ACC112 (cell line): ENCODE measurements around the gene CACNA2D4.

Experiments used
- H2AFZ ChIP-seq: fragments of 200-600 bp; sonication (generic); one replicate; pipeline ENCODE4 v1.6.0; 2017; ENCODE audit warnings: antibody characterized with exemption, low read length; ENCODE audit not compliant: unreplicated experiment
- H3K27ac ChIP-seq: fragments of 200-600 bp; sonication (generic); 2 replicates; pipeline ENCODE4 v1.5.1; 2014; ENCODE audit warnings: low read depth, mild to moderate bottlenecking, antibody characterized with exemption, low read length, moderate library complexity
- H3K27me3 ChIP-seq: fragments of 200-600 bp; sonication (generic); 2 replicates; pipeline ENCODE4 v1.6.1; 2014; ENCODE audit warnings: mild to moderate bottlenecking, antibody characterized with exemption, low read length, moderate library complexity, mixed read lengths; ENCODE audit not compliant: insufficient read depth
- H3K36me3 ChIP-seq: fragments of 200-600 bp; sonication (generic); 2 replicates; pipeline ENCODE4 v1.6.1; 2016; ENCODE audit warnings: mild to moderate bottlenecking, antibody characterized with exemption, low read length, moderate library complexity, mixed read lengths; ENCODE audit not compliant: insufficient read depth
- H3K4me1 ChIP-seq: fragments of 200-600 bp; sonication (generic); one replicate; pipeline ENCODE4 v1.6.1; 2016; ENCODE audit warnings: low read length, mixed read lengths; ENCODE audit not compliant: insufficient read depth, unreplicated experiment, control insufficient read depth
- H3K4me3 ChIP-seq: fragments of 200-600 bp; sonication (generic); 2 replicates; pipeline ENCODE4 v1.5.1; 2014; ENCODE audit warnings: mild to moderate bottlenecking, low read depth, low read length
- H3K79me2 ChIP-seq: fragments of 200-600 bp; sonication (generic); one replicate; pipeline ENCODE4 v1.6.0; 2016; ENCODE audit warnings: low read length; ENCODE audit not compliant: control insufficient read depth, unreplicated experiment, insufficient read depth

CACNA2D4 gene

GRCh38 chr12:1908758-1909157 lies 9.7 kb downstream of the CACNA2D4 start:
- no peaks in the 10 kb centered on the region for H3K79me2 ChIP-seq
- H3K36me3 ChIP-seq: no peaks in the 10 kb centered on the region
- peaks cover 10% of the 10 kb centered on the region; the same call in 1 of the 2 replicates for H3K27me3 ChIP-seq
- no peak overlapping the region for H3K4me3 ChIP-seq
- no peak overlapping the region for H3K27ac ChIP-seq
- H3K4me1 ChIP-seq: no peaks in the 10 kb centered on the region
- no peak overlapping the region for H2AFZ ChIP-seq

- Histone ChIP-seq H2AFZ (no peak overlapping the region), H3K4me1 (no peaks in the 10 kb centered on the region), H3K79me2 (no peaks in the 10 kb centered on the region), H3K27ac (no peak overlapping the region), H3K36me3 (no peaks in the 10 kb centered on the region), H3K4me3 (no peak overlapping the region), H3K27me3 (peaks cover 10% of the 10 kb centered on the region; the same call in 1 of the 2 replicates)
These were observed 10.5 kb downstream of the CACNA2D4 start for GRCh38 chr12:1907652-1908611.

DNA sequence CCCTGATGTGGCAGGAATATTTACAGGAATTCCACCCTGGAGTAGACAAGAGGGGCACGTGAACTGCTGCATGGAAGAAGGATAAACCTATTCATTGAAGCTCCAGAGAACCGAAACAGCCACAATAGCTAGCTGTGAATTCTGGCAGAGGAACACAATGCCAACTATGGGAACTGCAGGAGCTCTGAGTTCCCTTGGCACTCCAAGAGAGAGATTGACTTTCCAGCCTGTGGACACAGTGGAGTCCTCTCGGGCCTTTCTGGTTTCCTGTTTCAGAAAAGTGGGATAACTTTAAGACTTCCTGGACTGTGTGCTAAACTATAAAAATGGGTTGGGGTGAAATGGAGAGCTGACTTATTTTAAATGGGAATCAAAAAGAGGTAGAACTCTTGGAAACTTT lies 11.9 kb downstream of the CACNA2D4 start:
- H3K4me3 ChIP-seq: no peak overlapping the region
- no peaks in the 10 kb centered on the region for H3K36me3 ChIP-seq
- no peaks in the 10 kb centered on the region for H3K79me2 ChIP-seq
- H3K27me3 ChIP-seq: peaks cover 16% of the 10 kb centered on the region; the same call in 1 of the 2 replicates
- no peak overlapping the region for H2AFZ ChIP-seq
- H3K4me1 ChIP-seq: no peaks in the 10 kb centered on the region
- H3K27ac ChIP-seq: no peak overlapping the region

GRCh38 chr12:1904875-1905274 lies 13.6 kb downstream of the CACNA2D4 start:
- no peaks in the 10 kb centered on the region for H3K79me2 ChIP-seq
- H3K27me3 ChIP-seq: peaks cover 29% of the 10 kb centered on the region
- H3K4me3 ChIP-seq: no peak overlapping the region
- no peak overlapping the region for H3K27ac ChIP-seq
- no peaks in the 10 kb centered on the region for H3K4me1 ChIP-seq
- H3K36me3 ChIP-seq: no peaks in the 10 kb centered on the region
- no peak overlapping the region for H2AFZ ChIP-seq

DNA sequence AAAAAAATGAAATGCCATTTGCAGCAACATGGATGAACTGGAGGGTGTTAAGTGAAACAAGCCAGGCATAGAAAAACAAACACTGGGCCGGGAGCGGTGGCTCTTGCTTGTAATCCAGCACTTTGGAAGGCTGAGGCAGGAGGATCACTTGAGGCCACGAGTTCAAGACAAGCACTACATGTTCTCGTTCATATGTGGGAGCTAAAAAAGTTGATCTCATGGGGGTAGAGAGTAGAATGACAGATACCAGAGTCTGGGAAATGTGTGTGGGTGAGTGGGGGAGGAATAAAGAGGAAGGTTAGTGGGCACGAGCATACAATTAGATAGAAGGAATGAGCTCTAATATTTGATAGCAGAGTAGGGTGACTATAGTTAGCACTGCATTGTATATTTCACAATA lies 21.5 kb downstream of the CACNA2D4 start:
- Histone ChIP-seq H3K79me2 (no peaks in the 10 kb centered on the region), H2AFZ (no peak overlapping the region), H3K27me3 (peaks cover 85% of the 10 kb centered on the region), H3K4me3 (no peak overlapping the region), H3K36me3 (no peaks in the 10 kb centered on the region), H3K4me1 (no peaks in the 10 kb centered on the region), H3K27ac (no peak overlapping the region)

GRCh38 chr12:1890810-1891209 lies 27.6 kb downstream of the CACNA2D4 start:
- Histone ChIP-seq H3K79me2 (no peaks in the 10 kb centered on the region), H3K36me3 (no peaks in the 10 kb centered on the region), H3K4me3 (no peak overlapping the region), H3K27me3 (peaks cover 76% of the 10 kb centered on the region), H2AFZ (no peak overlapping the region), H3K4me1 (no peaks in the 10 kb centered on the region), H3K27ac (no peak overlapping the region)

- no peak overlapping the region for H3K27ac ChIP-seq
- no peaks in the 10 kb centered on the region for H3K79me2 ChIP-seq
- H2AFZ ChIP-seq: no peak overlapping the region
- no peaks in the 10 kb centered on the region for H3K4me1 ChIP-seq
- H3K27me3 ChIP-seq: peaks cover 79% of the 10 kb centered on the region
- no peak overlapping the region for H3K4me3 ChIP-seq
- no peaks in the 10 kb centered on the region for H3K36me3 ChIP-seq
These were observed 28.2 kb downstream of the CACNA2D4 start for GRCh38 chr12:1890119-1890703.

- Histone ChIP-seq H3K4me1 (no peaks in the 10 kb centered on the region), H3K4me3 (no peak overlapping the region), H3K27me3 (peaks cover 80% of the 10 kb centered on the region), H3K27ac (no peak overlapping the region), H3K36me3 (no peaks in the 10 kb centered on the region), H3K79me2 (no peaks in the 10 kb centered on the region), H2AFZ (no peak overlapping the region)
These were observed 29.5 kb downstream of the CACNA2D4 start for GRCh38 chr12:1888923-1889322.

- Histone ChIP-seq H3K79me2 (no peaks in the 10 kb centered on the region), H2AFZ (no peak overlapping the region), H3K27ac (no peak overlapping the region), H3K4me3 (no peak overlapping the region), H3K27me3 (peaks cover 80% of the 10 kb centered on the region), H3K4me1 (no peaks in the 10 kb centered on the region), H3K36me3 (no peaks in the 10 kb centered on the region)
These were observed 31.9 kb downstream of the CACNA2D4 start for GRCh38 chr12:1886396-1887008.

DNA sequence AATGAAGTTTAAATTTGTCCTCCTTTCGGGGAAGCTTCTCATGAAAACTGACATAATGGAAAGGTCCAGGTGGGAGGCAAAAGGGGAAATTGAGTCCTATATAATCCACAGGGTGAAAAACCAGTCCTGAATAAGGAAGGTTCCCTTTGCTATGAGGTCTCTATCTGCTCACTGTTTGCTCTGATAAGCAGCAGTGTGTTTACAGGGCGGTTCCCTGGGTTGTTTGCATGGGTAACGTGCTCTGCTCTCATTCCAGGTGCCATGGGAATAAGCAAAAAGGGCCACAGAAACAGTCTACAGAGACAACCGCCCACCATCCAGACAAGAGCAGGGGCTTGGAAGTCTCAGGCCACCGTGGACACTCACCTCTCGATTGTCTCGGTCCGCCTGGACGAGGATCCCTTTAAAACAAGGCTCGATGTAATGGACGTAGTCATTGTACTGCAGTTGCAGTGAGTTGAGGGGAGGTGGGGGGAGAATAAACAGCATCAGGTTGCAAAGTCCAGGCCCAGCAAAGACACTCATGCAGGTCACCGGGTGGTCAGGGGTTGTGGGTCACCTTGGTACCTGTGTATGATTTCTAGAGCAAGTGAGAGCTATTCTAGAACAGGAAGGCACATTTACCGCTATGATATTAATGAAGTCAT lies 32.7 kb downstream of the CACNA2D4 start:
- peaks cover 81% of the 10 kb centered on the region for H3K27me3 ChIP-seq
- H3K4me1 ChIP-seq: no peaks in the 10 kb centered on the region
- H3K36me3 ChIP-seq: no peaks in the 10 kb centered on the region
- H3K79me2 ChIP-seq: no peaks in the 10 kb centered on the region
- no peak overlapping the region for H2AFZ ChIP-seq
- no peak overlapping the region for H3K27ac ChIP-seq
- no peak overlapping the region for H3K4me3 ChIP-seq
